Measurements from ENCODE around the gene NKG7. TPM values are rescaled to one million over a fixed set of nuclear protein-coding genes. Genes with fewer than 3 reads are reported as not detected.
A peak's percentile ranks its signal among the peaks of the same experiment; 100 is the strongest.

NKG7 gene
- total RNA-seq, 2 experiments from 2014 or later = 140 to 149 TPM

DNA sequence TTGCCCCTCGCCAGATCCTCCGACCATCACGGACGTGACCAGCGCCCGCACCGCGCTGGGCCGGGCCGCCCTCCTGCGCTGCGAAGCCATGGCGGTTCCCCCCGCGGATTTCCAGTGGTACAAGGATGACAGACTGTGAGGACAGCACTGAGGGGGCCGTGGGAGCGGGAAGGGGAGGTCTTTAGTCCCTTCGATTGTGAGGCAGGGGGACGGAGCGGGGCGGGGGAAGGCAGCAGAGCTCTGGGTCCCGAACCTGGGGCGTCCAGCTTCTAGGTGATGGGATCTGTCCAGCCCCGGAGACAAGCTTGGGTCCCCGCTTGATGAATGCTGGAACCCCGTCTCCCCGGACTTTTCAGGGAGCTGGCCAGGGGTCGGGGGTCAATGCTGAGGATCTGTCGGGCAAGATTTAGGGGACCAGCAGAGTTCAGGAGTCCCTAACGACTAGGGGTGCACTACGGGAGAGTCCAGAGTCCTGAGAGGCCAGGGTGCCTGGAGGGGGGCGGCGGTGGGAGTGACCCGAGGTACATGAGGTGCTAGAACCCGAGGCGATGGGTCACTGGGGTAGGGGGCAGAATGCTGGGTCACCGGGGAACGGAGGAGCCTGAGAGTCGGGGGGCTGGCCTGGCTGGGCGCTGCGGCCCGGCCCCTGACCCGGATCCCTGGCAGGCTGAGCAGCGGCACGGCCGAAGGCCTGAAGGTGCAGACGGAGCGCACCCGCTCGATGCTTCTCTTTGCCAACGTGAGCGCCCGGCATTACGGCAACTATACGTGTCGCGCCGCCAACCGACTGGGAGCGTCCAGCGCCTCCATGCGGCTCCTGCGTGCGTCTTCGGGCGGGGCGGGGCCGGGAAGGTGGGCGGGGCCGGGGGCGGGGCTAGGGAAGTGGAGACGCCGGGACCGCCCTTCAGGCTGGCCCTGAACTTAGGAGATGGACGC is 45.1 kb downstream of the NKG7 start:
- Mint-ChIP-seq H3K4me1 (ENCODE audit: low read depth) (peaks cover 7% of the 10 kb centered on the region), H3K27ac (no peak overlapping the region), H3K36me3 (peaks cover 2% of the 10 kb centered on the region), H3K27me3 (peaks cover 52% of the 10 kb centered on the region), H3K4me3 (peak overlapping the region; percentile 14), H3K9me3 (no peaks in the 10 kb centered on the region)
- intact Hi-C loops (cut with micrococcal nuclease) = loop anchor here (2.0 kb wide), 1 partner anchor 15 kb away; no protein-coding TSS in a partner anchor
- POLR2A ChIA-PET = interaction anchor here (1.1 kb wide), 1 partner anchor 12 kb away, joined by 3 read pairs; no protein-coding TSS in a partner anchor
- peak; percentile 78 for DNase-seq
- CTCF ChIA-PET = interaction anchor here (0.9 kb wide), 1 partner anchor 14 kb away, joined by 3 read pairs; the partner anchor contains the start of gene VSIG10L

DNA sequence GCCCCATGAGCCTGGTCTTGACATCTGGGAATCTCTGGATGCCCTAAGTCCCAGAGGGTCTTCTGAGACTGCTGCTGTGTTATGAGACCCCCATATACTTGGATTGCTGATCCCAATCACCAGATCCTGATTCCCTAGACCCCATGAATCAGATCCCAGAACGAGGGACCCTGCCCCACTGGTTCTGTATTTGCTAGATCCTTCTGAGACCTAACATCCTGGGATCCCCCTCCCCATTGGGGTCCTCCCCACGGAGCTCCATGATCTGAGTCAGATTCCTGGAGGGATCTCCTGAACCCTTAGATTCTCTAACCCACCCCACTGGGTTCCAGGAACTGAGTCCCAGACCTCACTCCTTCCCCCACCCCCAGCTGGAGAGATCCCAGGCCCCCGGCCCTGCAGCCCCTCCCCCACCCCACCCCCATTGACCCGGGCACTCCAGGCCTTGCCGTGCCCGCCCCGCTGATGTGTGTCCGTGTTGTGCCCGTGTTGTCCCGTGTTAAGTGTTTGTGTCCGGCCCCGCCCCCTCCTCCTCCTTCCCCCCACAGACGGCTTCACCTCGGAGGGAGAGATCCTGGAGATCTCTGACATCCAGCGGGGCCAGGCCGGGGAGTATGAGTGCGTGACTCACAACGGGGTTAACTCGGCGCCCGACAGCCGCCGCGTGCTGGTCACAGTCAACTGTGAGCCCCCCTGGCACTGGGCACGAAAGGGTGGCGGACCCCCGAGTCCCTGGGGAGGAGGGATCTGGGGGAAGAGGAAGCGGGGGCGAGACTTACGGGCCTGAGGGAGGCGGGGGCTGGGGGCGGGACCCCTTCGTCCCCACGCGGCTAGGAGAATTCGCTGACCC is 46.0 kb downstream of the NKG7 start:
- no peak overlapping the region for H3K27ac Mint-ChIP-seq
- H3K4me3 Mint-ChIP-seq = no peak overlapping the region
- POLR2A ChIA-PET = no interaction called here
- intact Hi-C loops (cut with micrococcal nuclease) = loop anchor here (2.0 kb wide), 1 partner anchor 14 kb away; no protein-coding TSS in a partner anchor
- CTCF ChIA-PET = no interaction called here
- H3K27me3 Mint-ChIP-seq = peaks cover 49% of the 10 kb centered on the region
- no peak for DNase-seq
- H3K36me3 Mint-ChIP-seq = peaks cover 2% of the 10 kb centered on the region
- no peaks in the 10 kb centered on the region for H3K9me3 Mint-ChIP-seq
- peaks cover 7% of the 10 kb centered on the region for H3K4me1 Mint-ChIP-seq (ENCODE audit: low read depth)

DNA sequence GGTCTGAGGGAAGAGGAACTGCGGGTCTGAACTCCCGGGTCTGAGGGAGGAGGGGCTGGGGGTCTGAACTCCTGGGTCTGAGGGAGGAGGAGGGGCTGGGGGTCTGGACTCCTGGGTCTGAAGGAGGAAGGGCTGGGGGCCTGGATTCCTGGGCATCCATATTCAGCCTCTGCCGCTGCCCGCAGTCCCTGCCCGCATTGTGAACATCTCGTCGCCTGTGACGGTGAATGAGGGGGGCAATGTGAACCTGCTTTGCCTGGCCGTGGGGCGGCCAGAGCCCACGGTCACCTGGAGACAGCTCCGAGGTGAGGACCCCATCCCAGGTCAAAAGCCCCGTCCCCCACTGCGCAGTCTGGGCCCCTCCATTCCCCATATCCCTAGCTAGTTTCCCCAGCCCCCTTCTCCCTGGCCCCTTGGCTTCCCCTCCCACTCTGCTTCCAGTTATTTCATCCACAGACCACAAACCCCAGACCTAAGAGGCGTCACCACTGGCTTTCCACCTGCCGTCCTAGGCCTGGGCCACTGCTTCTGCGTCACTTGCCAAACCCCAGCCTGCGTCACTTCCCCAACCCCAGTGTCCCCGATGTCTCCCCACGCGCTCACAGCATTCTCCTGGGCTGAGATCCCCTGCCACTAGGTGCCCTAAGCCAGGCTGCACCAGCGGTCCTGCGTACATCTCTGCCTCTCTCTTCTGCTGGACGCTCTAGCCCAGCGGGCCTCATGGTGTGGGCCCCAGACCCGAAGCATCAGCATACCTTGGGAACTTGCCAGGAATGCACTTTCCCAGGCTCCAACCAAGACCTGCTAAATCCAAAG is 47.1 kb downstream of the NKG7 start:
- H3K27ac Mint-ChIP-seq = no peak overlapping the region
- peaks cover 51% of the 10 kb centered on the region for H3K27me3 Mint-ChIP-seq
- no peaks in the 10 kb centered on the region for H3K9me3 Mint-ChIP-seq
- ChIA-PET CTCF (no interaction called here), POLR2A (no interaction called here)
- H3K4me3 Mint-ChIP-seq = no peak overlapping the region
- intact Hi-C loops (cut with micrococcal nuclease) = no loop called here
- peak; percentile 39 for DNase-seq
- H3K36me3 Mint-ChIP-seq = no peaks in the 10 kb centered on the region
- H3K4me1 Mint-ChIP-seq (ENCODE audit: low read depth) = peaks cover 7% of the 10 kb centered on the region

DNA sequence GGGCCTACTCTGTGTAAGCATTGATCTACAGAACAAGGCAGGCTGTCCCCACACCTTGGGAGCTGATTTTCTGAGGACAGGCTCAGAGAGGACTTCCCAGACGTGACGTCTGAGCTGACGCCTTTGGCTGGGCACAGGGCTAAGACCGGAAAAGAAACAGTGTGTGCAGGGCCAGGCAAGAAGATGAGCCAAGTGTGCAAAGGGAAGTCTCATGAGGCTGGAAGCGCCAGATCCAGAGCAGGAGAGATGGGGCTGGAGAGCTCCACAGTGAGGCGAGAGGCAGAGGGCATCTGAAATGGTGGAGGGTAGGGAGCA is 48.3 kb downstream of the NKG7 start:
- POLR2A ChIA-PET = no interaction called here
- H3K4me3 Mint-ChIP-seq = no peak overlapping the region
- H3K27ac Mint-ChIP-seq = no peak overlapping the region
- CTCF ChIA-PET = no interaction called here
- peaks cover 45% of the 10 kb centered on the region for H3K27me3 Mint-ChIP-seq
- peaks cover 7% of the 10 kb centered on the region for H3K4me1 Mint-ChIP-seq (ENCODE audit: low read depth)
- intact Hi-C loops (cut with micrococcal nuclease) = no loop called here
- no peak for DNase-seq
- no peaks in the 10 kb centered on the region for H3K9me3 Mint-ChIP-seq
- no peaks in the 10 kb centered on the region for H3K36me3 Mint-ChIP-seq

DNA sequence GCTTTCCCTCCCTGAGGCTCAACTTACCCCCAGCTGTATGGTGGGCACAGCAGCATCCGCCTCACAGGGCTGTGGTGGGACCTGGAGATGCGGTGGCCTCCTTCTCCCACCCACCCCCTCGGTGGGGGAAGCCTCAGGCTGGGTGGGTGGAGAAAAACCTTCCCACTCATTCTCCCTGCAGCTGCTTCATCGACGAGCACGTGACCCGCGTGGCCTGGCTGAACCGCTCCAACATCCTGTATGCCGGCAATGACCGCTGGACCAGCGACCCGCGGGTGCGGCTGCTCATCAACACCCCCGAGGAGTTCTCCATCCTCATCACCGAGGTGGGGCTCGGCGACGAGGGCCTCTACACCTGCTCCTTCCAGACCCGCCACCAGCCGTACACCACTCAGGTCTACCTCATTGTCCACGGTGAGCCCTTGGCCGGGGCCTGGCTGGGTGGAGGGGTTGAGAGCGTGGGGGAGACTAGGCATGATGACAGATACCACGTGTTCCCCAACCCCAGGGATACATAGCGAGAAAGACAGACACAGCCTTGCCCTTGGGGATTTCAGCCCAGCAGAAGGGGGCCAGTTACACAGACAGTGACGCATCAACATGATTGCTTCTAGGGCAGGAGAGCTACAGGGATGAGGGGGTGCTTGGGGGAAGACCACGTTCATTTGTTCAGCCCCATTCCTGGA is 48.8 kb downstream of the NKG7 start:
- no peaks in the 10 kb centered on the region for H3K36me3 Mint-ChIP-seq
- peaks cover 45% of the 10 kb centered on the region for H3K27me3 Mint-ChIP-seq

DNA sequence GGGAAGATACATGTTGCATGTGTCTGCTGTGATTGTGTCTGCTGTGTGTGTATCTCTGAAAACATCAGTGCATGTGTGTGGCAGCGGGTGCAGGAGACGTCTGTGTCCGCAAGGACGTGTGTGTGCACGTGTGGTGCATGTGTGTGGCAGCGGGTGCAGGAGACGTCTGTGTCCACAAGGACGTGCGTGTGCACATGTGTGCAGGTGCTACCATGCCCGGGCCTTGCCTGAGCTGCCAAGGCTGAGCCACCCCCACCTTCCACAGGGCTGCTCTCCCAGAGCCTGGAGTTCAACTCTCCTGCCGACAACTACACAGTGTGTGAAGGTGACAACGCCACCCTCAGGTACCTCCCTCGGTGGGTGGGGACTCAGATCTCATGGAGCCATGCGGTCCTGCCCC is 50.7 kb downstream of the NKG7 start:
- Mint-ChIP-seq H3K27me3 (peaks cover 42% of the 10 kb centered on the region), H3K4me1 (ENCODE audit: low read depth) (peaks cover 2% of the 10 kb centered on the region), H3K36me3 (no peaks in the 10 kb centered on the region), H3K9me3 (no peaks in the 10 kb centered on the region), H3K4me3 (no peak overlapping the region), H3K27ac (no peak overlapping the region)
- DNase-seq = no peak
- intact Hi-C loops (cut with micrococcal nuclease) = no loop called here
- CTCF ChIA-PET = no interaction called here
- POLR2A ChIA-PET = no interaction called here

More for the DNA sequence above, 48.8 kb downstream of the NKG7 start:
- CTCF ChIA-PET = no interaction called here
- no peak for DNase-seq
- Mint-ChIP-seq H3K9me3 (no peaks in the 10 kb centered on the region), H3K4me3 (no peak overlapping the region), H3K4me1 (ENCODE audit: low read depth) (peaks cover 7% of the 10 kb centered on the region), H3K27ac (no peak overlapping the region)
- intact Hi-C loops (cut with micrococcal nuclease) = no loop called here
- POLR2A ChIA-PET = no interaction called here

Other genes with a start within 250 kb of the NKG7 start
- gene SIGLEC9, start 247.7 kb downstream of the NKG7 start, total RNA-seq = 1 to 10 TPM; 1.3 to 1.4 TPM
- not detected for gene SIGLEC7, start 230.4 kb downstream of the NKG7 start, total RNA-seq
- gene CD33, start 147.6 kb downstream of the NKG7 start, total RNA-seq = under 1 TPM; 0.43 to 0.65 TPM
- not detected for gene SIGLECL1, start 121.6 kb downstream of the NKG7 start, total RNA-seq
- gene IGLON5, start 61.0 kb downstream of the NKG7 start, total RNA-seq = under 1 TPM; 0.07 to 0.24 TPM
- gene VSIG10L, start 30.5 kb downstream of the NKG7 start, total RNA-seq = 1 to 10 TPM; 3.2 to 3.5 TPM
- 100 to 1,000 TPM; 190 to 193 TPM for gene ETFB, start 6.3 kb downstream of the NKG7 start, total RNA-seq
- 1 to 10 TPM; 2.8 to 4.8 TPM for gene CLDND2, start 3.7 kb downstream of the NKG7 start, total RNA-seq
- gene LIM2, start 15.3 kb upstream of the NKG7 start, total RNA-seq = under 1 TPM; 0.36 to 0.64 TPM
- gene C19orf84, start 17.9 kb upstream of the NKG7 start, total RNA-seq = not detected
- gene SIGLEC10, start 45.0 kb upstream of the NKG7 start, total RNA-seq = under 1 TPM; 0.19 to 0.26 TPM
- gene SIGLEC8, start 85.8 kb upstream of the NKG7 start, total RNA-seq = not detected
- gene CEACAM18, start 105.9 kb upstream of the NKG7 start, total RNA-seq = not detected
- under 1 TPM; 0.22 to 0.24 TPM for gene SIGLEC12, start 129.1 kb upstream of the NKG7 start, total RNA-seq
- not detected for gene SIGLEC6, start 159.0 kb upstream of the NKG7 start, total RNA-seq
- gene ZNF175, start 198.6 kb upstream of the NKG7 start, total RNA-seq = 1 to 10 TPM; 7.1 to 7.9 TPM

Measured in activated CD4-positive, alpha-beta memory T cell treated with anti-CD3 and anti-CD28 coated beads for 36 hours (primary cell).